CD14-positive monocyte (primary cell): Measurements from ENCODE around the gene ZC3H12C. TPM values are rescaled to one million over a fixed set of nuclear protein-coding genes. Genes with fewer than 3 reads are reported as not detected.

ENCODE experiments used
- DNase-seq, 3 donors: peaks; one replicate each; pipeline ENCODE4 v3.0.0-alpha.2; 2011 to 2022
- H2AFZ ChIP-seq: 2 replicates; pipeline ENCODE4 v1.6.0; 2012; ENCODE audit warnings: mild to moderate bottlenecking, low read depth, low read length, inconsistent platforms; ENCODE audit not compliant: insufficient read depth, poor library complexity, severe bottlenecking
- H3K27ac ChIP-seq, 2 donors: 1 replicate in 1 of 2; 2 replicates in 1 of 2; pipeline ENCODE4 v1.5.1; 2012 to 2013; ENCODE audit warnings: low read length in 2 of 2, control low read depth in 1 of 2, inconsistent platforms in 1 of 2, low read depth in 1 of 2, mild to moderate bottlenecking in 1 of 2
- H3K27me3 ChIP-seq, 2 donors: one replicate each; pipeline versions ENCODE4 v1.6.0 to v1.6.1; 2011 to 2013; ENCODE audit warnings: low read length in 2 of 2; ENCODE audit not compliant: control insufficient read depth in 2 of 2, insufficient read depth in 2 of 2
- H3K36me3 ChIP-seq, 2 donors: replicated peaks in 1 of 2; 1 replicate in 1 of 2; 2 replicates in 1 of 2; pipeline versions ENCODE4 v1.5.1 to v1.6.1; 2012 to 2013; ENCODE audit warnings: low read length in 2 of 2, control low read depth in 1 of 2, inconsistent platforms in 1 of 2, mild to moderate bottlenecking in 1 of 2; ENCODE audit not compliant: insufficient read depth in 2 of 2, control insufficient read depth in 1 of 2
- H3K4me1 ChIP-seq, 2 donors: 1 replicate in 1 of 2; 2 replicates in 1 of 2; pipeline versions ENCODE4 v1.5.1 to v1.6.1; 2012 to 2013; ENCODE audit warnings: low read length in 2 of 2, control low read depth in 1 of 2, inconsistent platforms in 1 of 2, mild to moderate bottlenecking in 1 of 2, moderate library complexity in 1 of 2; ENCODE audit not compliant: insufficient read depth in 2 of 2, control insufficient read depth in 1 of 2
- H3K4me2 ChIP-seq: replicated peaks from 2 replicates; pipeline ENCODE3; 2012; ENCODE audit warnings: low read length, moderate library complexity, mild to moderate bottlenecking; ENCODE audit not compliant: poor library complexity, severe bottlenecking; ENCODE audit errors: extremely low read depth
- H3K4me3 ChIP-seq, 3 experiments: fragments of 200-600 bp in 1 of 3; sonication (generic) in 1 of 3; replicated peaks in 1 of 3; 1 replicate in 2 of 3; 2 replicates in 1 of 3; pipeline ENCODE4 v1.5.1; 2011 to 2013; ENCODE audit warnings: low read length in 3 of 3, mild to moderate bottlenecking in 3 of 3, control low read depth in 2 of 3, low read depth in 2 of 3, inconsistent platforms in 1 of 3, moderate library complexity in 1 of 3
- H3K79me2 ChIP-seq: 2 replicates; pipeline ENCODE4 v1.6.0; 2012; ENCODE audit warnings: mild to moderate bottlenecking, control low read depth, inconsistent platforms, low read length, moderate library complexity; ENCODE audit not compliant: insufficient read depth
- H3K9ac ChIP-seq: 2 replicates; pipeline ENCODE4 v1.6.0; 2017; ENCODE audit warnings: low read length, mild to moderate bottlenecking; ENCODE audit not compliant: insufficient read depth, poor library complexity, severe bottlenecking
- H3K9me3 ChIP-seq, 2 donors: replicated peaks in 1 of 2; 1 replicate in 1 of 2; 2 replicates in 1 of 2; pipeline versions ENCODE4 v1.5.1 to v1.6.1; 2012 to 2013; ENCODE audit warnings: low read length in 2 of 2, control low read depth in 1 of 2; ENCODE audit not compliant: control insufficient read depth in 1 of 2, insufficient read depth in 1 of 2
- H4K20me1 ChIP-seq: 2 replicates; pipeline ENCODE4 v1.6.0; 2012; ENCODE audit warnings: mild to moderate bottlenecking, low read length, control low read depth, moderate library complexity; ENCODE audit not compliant: insufficient read depth
- H3K27ac Mint-ChIP-seq, 7 donors: one replicate each; pipeline ENCODE4 v1.8.0; 2020; ENCODE audit warnings: mild to moderate bottlenecking in 7 of 7, mixed read lengths in 7 of 7, moderate library complexity in 6 of 7, inconsistent platforms in 2 of 7
- H3K27me3 Mint-ChIP-seq, 3 donors: one replicate each; pipeline ENCODE4 v1.8.0; 2021 to 2022; ENCODE audit warnings: low read depth in 3 of 3, mild to moderate bottlenecking in 3 of 3, mixed read lengths in 3 of 3, moderate library complexity in 3 of 3, inconsistent platforms in 1 of 3
- H3K36me3 Mint-ChIP-seq, 2 donors: one replicate each; pipeline ENCODE4 v1.8.0; 2020; ENCODE audit warnings: mixed read lengths in 2 of 2, inconsistent platforms in 1 of 2, mild to moderate bottlenecking in 1 of 2
- H3K4me1 Mint-ChIP-seq: one replicate; pipeline ENCODE4 v1.8.0; 2020; ENCODE audit warnings: mild to moderate bottlenecking, mixed read lengths
- H3K4me3 Mint-ChIP-seq, 2 donors: one replicate each; pipeline ENCODE4 v1.8.0; 2020; ENCODE audit warnings: mild to moderate bottlenecking in 2 of 2, mixed read lengths in 2 of 2, moderate library complexity in 1 of 2
- H3K9me3 Mint-ChIP-seq, 7 donors: one replicate each; pipeline ENCODE4 v1.8.0; 2020 to 2022; ENCODE audit warnings: mixed read lengths in 7 of 7, mild to moderate bottlenecking in 6 of 7, moderate library complexity in 6 of 7, inconsistent platforms in 2 of 7
- CTCF ChIP-seq: fragments of 200-600 bp; IDR thresholded peaks from one replicate; pipeline ENCODE4 v1.8.0; 2022; ENCODE audit warnings: antibody characterized with exemption, mild to moderate bottlenecking
- WGBS: methylation state at CpG from one replicate; pipeline ENCODE4 v1.1.5; 2013; ENCODE audit warnings: missing lambda C conversion rate; ENCODE audit not compliant: insufficient coverage; 5-methylcytosine and 5-hydroxymethylcytosine counted together
- intact Hi-C, 2 donors: fragments of 100-400 bp; cut with micrococcal nuclease; formaldehyde crosslinking; loops; one replicate each; pipeline versions ENCODE4 v1.15.0 to v1.15.1; 2023
- polyA plus RNA-seq, 3 donors: library from polyadenylated mRNA; depleted of rRNA in 1 of 3; unstranded in 2 of 3; stranded (reverse) in 1 of 3; fragments of 300-500 nt in 2 of 3; fragments of >200 nt in 1 of 3; fragmentation: Illumina TruSeq in 2 of 3; gene quantifications; 1 replicate in 2 of 3; 2 replicates in 1 of 3; pipeline ENCODE4 v1.2.3, GENCODE V29; 2012 to 2021

Gene ZC3H12C
- polyA plus RNA-seq, 3 donors, result 0.47 to 2.6 (median 0.73) TPM

DNA sequence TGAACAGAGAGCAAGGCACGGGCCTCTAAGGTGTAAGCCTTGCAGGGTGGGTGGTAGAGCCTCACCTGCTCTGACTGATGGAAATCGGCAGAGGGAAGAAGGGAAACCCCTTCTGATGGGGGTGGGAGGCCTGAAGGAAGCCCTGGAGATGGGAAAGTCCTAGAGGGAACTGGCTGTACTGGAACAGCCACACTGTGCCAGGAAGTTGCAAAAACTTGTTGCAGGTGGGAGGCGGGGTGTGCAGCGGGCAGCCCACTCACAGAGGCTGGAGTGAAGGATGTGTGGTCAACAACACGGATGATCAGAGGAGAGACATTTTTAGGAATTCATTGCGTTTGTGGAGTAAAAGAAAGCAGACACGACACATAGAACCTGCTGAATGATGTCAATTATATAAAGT lies 91.3 kb downstream of the ZC3H12C start:
- H4K20me1 ChIP-seq, result no peaks in the 10 kb centered on the region
- H3K4me1 ChIP-seq, result no peaks in the 10 kb centered on the region
- H2AFZ ChIP-seq, result no peak overlapping the region
- no peak overlapping the region for H3K9ac ChIP-seq
- H3K4me3 ChIP-seq, result no peak overlapping the region
- no peak for TF ChIP-seq CTCF
- no peak for DNase-seq
- H3K36me3 Mint-ChIP-seq, result no peaks in the 10 kb centered on the region
- H3K27ac Mint-ChIP-seq, result no peak overlapping the region
- no peaks in the 10 kb centered on the region for H3K9me3 ChIP-seq
- intact Hi-C loops, result no loop called here
- no peaks in the 10 kb centered on the region for H3K79me2 ChIP-seq
- H3K4me3 Mint-ChIP-seq, result no peak overlapping the region
- H3K27ac ChIP-seq, result no peak overlapping the region
- no peaks in the 10 kb centered on the region for H3K27me3 ChIP-seq
- no peak overlapping the region for H3K4me2 ChIP-seq
- WGBS, result 41% methylated on average over 4 of the region's 7 CpGs
- no peaks in the 10 kb centered on the region for H3K36me3 ChIP-seq
- peaks cover 0 to 1% (median 0%) of the 10 kb centered on the region in 7 donors for H3K9me3 Mint-ChIP-seq
- peaks cover 5% of the 10 kb centered on the region for H3K4me1 Mint-ChIP-seq
- peaks cover 1 to 4% (median 3%) of the 10 kb centered on the region in 3 donors for H3K27me3 Mint-ChIP-seq

DNA sequence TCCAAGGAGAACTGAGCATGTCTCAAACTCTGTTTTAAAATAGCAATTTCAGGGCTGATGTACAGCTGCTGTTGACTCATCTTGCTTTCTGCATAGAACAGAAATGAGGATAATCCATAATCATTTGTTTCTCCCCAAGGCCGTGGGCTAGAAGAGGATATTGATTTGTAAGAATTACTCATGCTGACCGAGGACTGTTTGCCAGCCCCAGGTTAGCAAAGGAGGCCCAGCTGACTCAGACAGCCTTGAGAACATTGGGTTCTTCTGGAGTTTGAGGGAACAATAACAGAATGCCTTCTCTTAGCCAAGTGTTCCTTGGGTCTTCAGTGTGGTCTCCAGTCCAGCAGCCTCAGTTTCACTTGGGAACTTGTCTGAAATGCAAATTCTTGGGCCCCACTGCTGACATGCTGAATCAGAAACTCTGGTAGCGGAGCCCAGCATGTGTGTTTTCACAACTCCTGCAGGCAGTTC lies 92.0 kb downstream of the ZC3H12C start:
- Histone ChIP-seq H3K9ac (no peak overlapping the region), H3K4me1 (no peaks in the 10 kb centered on the region), H3K79me2 (no peaks in the 10 kb centered on the region), H4K20me1 (no peaks in the 10 kb centered on the region), H3K9me3 (no peaks in the 10 kb centered on the region), H3K27ac (no peak overlapping the region), H3K36me3 (no peaks in the 10 kb centered on the region), H3K4me2 (no peak overlapping the region), H3K4me3 (no peak overlapping the region), H3K27me3 (no peaks in the 10 kb centered on the region), H2AFZ (no peak overlapping the region)
- peaks cover 1 to 3% (median 2%) of the 10 kb centered on the region in 3 donors for H3K27me3 Mint-ChIP-seq
- no peak overlapping the region for H3K4me3 Mint-ChIP-seq
- DNase-seq, result no peak
- 71% methylated on average over 1 of the region's 3 CpGs for WGBS
- no peak for TF ChIP-seq CTCF
- H3K27ac Mint-ChIP-seq, result no peak overlapping the region
- H3K36me3 Mint-ChIP-seq, result no peaks in the 10 kb centered on the region
- H3K9me3 Mint-ChIP-seq, result peaks cover 0 to 1% (median 0%) of the 10 kb centered on the region in 7 donors
- intact Hi-C loops, result no loop called here
- H3K4me1 Mint-ChIP-seq, result peaks cover 5% of the 10 kb centered on the region
